H1 (cell line): Measurements from ENCODE around the gene KCP. TPM values are rescaled to one million over a fixed set of nuclear protein-coding genes. Genes with fewer than 3 reads are reported as not detected.

Experiments
- BCL11A ChIP-seq, 2 experiments: IDR thresholded peaks; one replicate each; pipeline ENCODE4 v1.6.1; 2011; ENCODE audit warnings: low read depth in 2 of 2, low read length in 2 of 2, mild to moderate bottlenecking in 2 of 2
- CREB1 ChIP-seq: IDR thresholded peaks from 2 replicates; pipeline ENCODE4 v1.6.1; 2012; ENCODE audit warnings: inconsistent platforms
- NRF1 ChIP-seq: IDR thresholded peaks from 2 replicates; pipeline ENCODE4 v1.6.1; 2011; ENCODE audit warnings: mild to moderate bottlenecking, low read depth, low read length, improper control_type of control experiment
- RAD21 ChIP-seq, 2 experiments: IDR thresholded peaks in 1 of 2; conservative IDR thresholded peaks in 1 of 2; 2 replicates each; pipeline ENCODE4 v1.6.1; 2011; ENCODE audit warnings: low read depth in 2 of 2, low read length in 2 of 2, improper control_type of control experiment in 1 of 2, inconsistent platforms in 1 of 2, mild to moderate bottlenecking in 1 of 2, moderate library complexity in 1 of 2
- SIN3A ChIP-seq, 2 experiments: IDR thresholded peaks in 1 of 2; conservative IDR thresholded peaks in 1 of 2; 2 replicates each; pipeline ENCODE4 v1.6.1; 2011 to 2012; ENCODE audit warnings: low read length in 2 of 2, improper control_type of control experiment in 1 of 2, low read depth in 1 of 2, mild to moderate bottlenecking in 1 of 2
- SP2 ChIP-seq: IDR thresholded peaks from 2 replicates; pipeline ENCODE4 v1.6.1; 2012; ENCODE audit warnings: mild to moderate bottlenecking, low read length, inconsistent platforms
- TAF7 ChIP-seq: optimal IDR thresholded peaks from 2 replicates; pipeline ENCODE3; 2011; ENCODE audit warnings: low read depth, mild to moderate bottlenecking, inconsistent platforms, low read length, moderate library complexity, borderline replicate concordance
- polyA plus RNA-seq, 7 experiments: library from polyadenylated mRNA; depleted of rRNA in 3 of 7; stranded (reverse) in 5 of 7; unstranded in 2 of 7; fragments of >200 nt in 5 of 7; fragments of 200-250 nt in 2 of 7; gene quantifications; 1 replicate in 5 of 7; 2 replicates in 1 of 7; 4 replicates in 1 of 7; pipeline versions ENCODE4 v1.2.1 to v1.2.3, GENCODE V29; 2011 to 2013; ENCODE audit warnings: missing spikeins in 2 of 7, mixed read lengths in 2 of 7
- total RNA-seq: library from RNA; stranded (reverse); fragmentation: NEBNext Ultra II Directional; extraction: Animal tissue kit (Norgen Biotek cat#: 25700); gene quantifications from 2 replicates; pipeline ENCODE4 v1.2.1, GENCODE V29; 2021
- TF ChIP-seq, protein P1 (sequence below): IDR thresholded peaks from 2 replicates; pipeline ENCODE4 v1.6.1; 2011; ENCODE audit warnings: low read depth, mild to moderate bottlenecking, low read length; ENCODE audit not compliant: insufficient read depth

The KCP gene
- total and polyA plus RNA-seq, 2 of the 8 experiments (the other 6 are each of a cell fraction or from before 2014, with no cell fraction given), result 1.3 to 2.0 TPM

DNA sequence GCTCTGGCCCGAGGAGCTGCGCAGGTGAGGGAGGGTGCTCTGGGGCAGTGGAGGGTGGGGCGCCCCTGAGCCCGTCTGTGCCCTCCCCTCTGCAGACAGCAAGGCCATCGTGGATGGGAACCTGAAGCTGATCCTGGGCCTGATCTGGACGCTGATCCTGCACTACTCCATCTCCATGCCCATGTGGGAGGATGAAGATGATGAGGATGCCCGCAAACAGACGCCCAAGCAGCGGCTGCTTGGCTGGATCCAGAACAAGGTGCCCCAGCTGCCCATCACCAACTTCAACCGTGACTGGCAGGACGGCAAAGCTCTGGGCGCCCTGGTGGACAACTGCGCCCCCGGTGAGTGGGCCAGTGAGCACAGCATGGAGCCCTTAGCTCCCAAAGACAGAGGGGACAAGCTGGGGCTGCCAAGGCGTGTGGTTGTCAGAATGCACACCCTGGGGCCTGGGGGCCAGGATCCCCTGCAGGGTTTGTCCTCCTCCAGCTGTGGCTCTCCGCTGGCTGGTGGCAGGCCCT, 75.2 kb downstream of the KCP start (continued):
- no peak for TF ChIP-seq BCL11A (IDR thresholded peaks at IDR 0.05; ENCODE audit: low read depth in 2 of 2, low read length in 2 of 2)
- TF ChIP-seq, protein P1, sequence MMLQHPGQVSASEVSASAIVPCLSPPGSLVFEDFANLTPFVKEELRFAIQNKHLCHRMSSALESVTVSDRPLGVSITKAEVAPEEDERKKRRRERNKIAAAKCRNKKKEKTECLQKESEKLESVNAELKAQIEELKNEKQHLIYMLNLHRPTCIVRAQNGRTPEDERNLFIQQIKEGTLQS, result no peak
- TF ChIP-seq SP2, result no peak
- TF ChIP-seq TAF7, result no peak
- no peak for TF ChIP-seq SIN3A (conservative IDR thresholded peaks at IDR 0.05 in 1 of 2, IDR thresholded peaks at IDR 0.05 in 1 of 2; ENCODE audit: low read depth in 1 of 2, low read length in 2 of 2)
- TF ChIP-seq NRF1, result no peak
- TF ChIP-seq RAD21 (IDR thresholded peaks at IDR 0.05 in 1 of 2, conservative IDR thresholded peaks at IDR 0.05 in 1 of 2; ENCODE audit: low read depth in 2 of 2, low read length in 2 of 2), result no peak
- TF ChIP-seq CREB1, result no peak
